C4-2B (cell line): ENCODE measurements around the gene PCNX1.

Experiments
- ZFX ChIP-seq: fragments of 450-650 bp; IDR thresholded peaks from 2 replicates; pipeline ENCODE4 v1.6.1; 2017
- TF ChIP-seq, protein P1 (sequence below): fragments of 450-650 bp; conservative IDR thresholded peaks from 2 replicates; pipeline ENCODE4 v1.5.1; 2017; ENCODE audit warnings: mild to moderate bottlenecking

DNA sequence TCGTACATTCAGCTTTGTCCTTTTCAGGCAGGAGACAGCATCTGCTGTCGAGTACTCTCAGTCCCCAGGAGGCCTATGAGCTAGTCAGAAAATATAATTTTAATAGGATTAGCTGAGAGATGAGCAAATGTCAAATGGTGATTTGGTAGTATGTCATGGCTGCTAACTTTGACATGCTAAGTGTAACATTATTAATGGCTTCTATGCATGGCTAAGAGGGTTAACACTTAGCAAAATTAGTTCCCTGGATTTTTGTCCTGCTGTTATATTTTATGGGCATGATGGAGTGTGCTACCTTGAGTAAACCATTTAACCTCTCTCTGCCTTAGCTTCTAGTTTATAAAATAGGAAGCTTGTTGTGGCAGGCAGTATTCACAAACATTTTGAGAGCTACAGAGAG, 2.9 kb upstream of the PCNX1 start:
- TF ChIP-seq, protein P1, sequence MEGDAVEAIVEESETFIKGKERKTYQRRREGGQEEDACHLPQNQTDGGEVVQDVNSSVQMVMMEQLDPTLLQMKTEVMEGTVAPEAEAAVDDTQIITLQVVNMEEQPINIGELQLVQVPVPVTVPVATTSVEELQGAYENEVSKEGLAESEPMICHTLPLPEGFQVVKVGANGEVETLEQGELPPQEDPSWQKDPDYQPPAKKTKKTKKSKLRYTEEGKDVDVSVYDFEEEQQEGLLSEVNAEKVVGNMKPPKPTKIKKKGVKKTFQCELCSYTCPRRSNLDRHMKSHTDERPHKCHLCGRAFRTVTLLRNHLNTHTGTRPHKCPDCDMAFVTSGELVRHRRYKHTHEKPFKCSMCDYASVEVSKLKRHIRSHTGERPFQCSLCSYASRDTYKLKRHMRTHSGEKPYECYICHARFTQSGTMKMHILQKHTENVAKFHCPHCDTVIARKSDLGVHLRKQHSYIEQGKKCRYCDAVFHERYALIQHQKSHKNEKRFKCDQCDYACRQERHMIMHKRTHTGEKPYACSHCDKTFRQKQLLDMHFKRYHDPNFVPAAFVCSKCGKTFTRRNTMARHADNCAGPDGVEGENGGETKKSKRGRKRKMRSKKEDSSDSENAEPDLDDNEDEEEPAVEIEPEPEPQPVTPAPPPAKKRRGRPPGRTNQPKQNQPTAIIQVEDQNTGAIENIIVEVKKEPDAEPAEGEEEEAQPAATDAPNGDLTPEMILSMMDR, result no peak
- TF ChIP-seq ZFX, result no peak
